Osteoblast (primary cell): ENCODE results near the gene ELMO2. TPM values are rescaled to one million over a fixed set of nuclear protein-coding genes. Genes with fewer than 3 reads are reported as not detected.
A peak's percentile ranks its signal among the peaks of the same experiment; 100 is the strongest.

Source experiments
- DNase-seq: peaks from one replicate; pipeline ENCODE4 v3.0.0; 2011; ENCODE audit warnings: low spot score, mixed read lengths; ENCODE audit not compliant: insufficient read length; ENCODE audit errors: missing footprints
- H2AFZ ChIP-seq: 2 replicates; pipeline ENCODE4 v1.6.0; 2011; ENCODE audit warnings: mild to moderate bottlenecking, low read length
- H3K27ac ChIP-seq: 2 replicates; pipeline ENCODE4 v1.5.1; 2011; ENCODE audit warnings: mild to moderate bottlenecking, low read depth, low read length, moderate library complexity
- H3K27me3 ChIP-seq: 2 replicates; pipeline ENCODE4 v1.6.0; 2012; ENCODE audit warnings: mild to moderate bottlenecking, control low read depth, inconsistent platforms, low read length, moderate library complexity; ENCODE audit not compliant: insufficient read depth
- H3K36me3 ChIP-seq: 2 replicates; pipeline ENCODE4 v1.5.1; 2011; ENCODE audit warnings: mild to moderate bottlenecking, low read length, control low read depth, moderate library complexity; ENCODE audit not compliant: insufficient read depth
- H3K4me1 ChIP-seq: 2 replicates; pipeline ENCODE4 v1.5.1; 2011; ENCODE audit warnings: mild to moderate bottlenecking, low read length, control low read depth, moderate library complexity; ENCODE audit not compliant: insufficient read depth
- H3K4me2 ChIP-seq: 2 replicates; pipeline ENCODE4 v1.6.0; 2011; ENCODE audit warnings: mild to moderate bottlenecking, low read length; ENCODE audit not compliant: insufficient read depth
- H3K4me3 ChIP-seq: fragments of 200-600 bp; sonication (generic); 3 replicates; pipeline ENCODE4 v1.5.1; 2012; ENCODE audit warnings: mild to moderate bottlenecking, low read length, inconsistent platforms; ENCODE audit not compliant: insufficient read depth
- H3K79me2 ChIP-seq: 2 replicates; pipeline ENCODE4 v1.6.0; 2012; ENCODE audit warnings: mild to moderate bottlenecking, low read length, control low read depth, inconsistent platforms; ENCODE audit not compliant: insufficient read depth
- H3K9me3 ChIP-seq: 2 replicates; pipeline ENCODE4 v1.5.1; 2011; ENCODE audit warnings: low read depth, low read length, control low read depth
- H4K20me1 ChIP-seq: 2 replicates; pipeline ENCODE4 v1.6.0; 2012; ENCODE audit warnings: mild to moderate bottlenecking, low read length, control low read depth; ENCODE audit not compliant: insufficient read depth
- CTCF ChIP-seq: IDR thresholded peaks from 2 replicates; pipeline ENCODE4 v1.5.1; 2011; ENCODE audit warnings: mild to moderate bottlenecking, low read depth, low read length, moderate library complexity; ENCODE audit errors: extremely low read depth
- total RNA-seq: library from RNA; depleted of rRNA; stranded (reverse); fragments of >200 nt; gene quantifications from 2 replicates; pipeline ENCODE4 v1.2.3, GENCODE V29; 2012

The ELMO2 gene
- total RNA-seq, 1 donor = 46.7 TPM

- Histone ChIP-seq H4K20me1 (no peaks in the 10 kb centered on the region), H3K4me1 (no peaks in the 10 kb centered on the region), H2AFZ (no peak overlapping the region), H3K27me3 (peaks cover 17% of the 10 kb centered on the region), H3K9me3 (no peaks in the 10 kb centered on the region), H3K4me3 (no peak overlapping the region), H3K27ac (no peak overlapping the region), H3K79me2 (no peaks in the 10 kb centered on the region), H3K36me3 (no peaks in the 10 kb centered on the region), H3K4me2 (no peak overlapping the region)
- TF ChIP-seq CTCF = no peak
- no peak for DNase-seq
Measured at GRCh38 chr20:46325789-46326188, 80.6 kb downstream of the ELMO2 start.

GRCh38 chr20:46324960-46325703, 81.3 kb downstream of the ELMO2 start:
- no peak overlapping the region for H3K4me3 ChIP-seq

GRCh38 chr20:46324379-46324778, 82.0 kb downstream of the ELMO2 start:
- H3K9me3 ChIP-seq = no peaks in the 10 kb centered on the region
- no peaks in the 10 kb centered on the region for H4K20me1 ChIP-seq
- no peaks in the 10 kb centered on the region for H3K36me3 ChIP-seq
- no peaks in the 10 kb centered on the region for H3K79me2 ChIP-seq
- no peak for TF ChIP-seq CTCF
- H3K4me2 ChIP-seq = no peak overlapping the region
- H2AFZ ChIP-seq = no peak overlapping the region
- H3K27ac ChIP-seq = no peak overlapping the region
- peaks cover 16% of the 10 kb centered on the region for H3K27me3 ChIP-seq
- no peak overlapping the region for H3K4me3 ChIP-seq
- H3K4me1 ChIP-seq = no peaks in the 10 kb centered on the region
- DNase-seq = no peak

More at GRCh38 chr20:46324960-46325703, 81.3 kb downstream of the ELMO2 start:
- Histone ChIP-seq H3K9me3 (no peaks in the 10 kb centered on the region), H3K36me3 (no peaks in the 10 kb centered on the region), H2AFZ (no peak overlapping the region), H3K79me2 (no peaks in the 10 kb centered on the region), H4K20me1 (no peaks in the 10 kb centered on the region), H3K27me3 (peaks cover 16% of the 10 kb centered on the region), H3K4me2 (no peak overlapping the region), H3K27ac (no peak overlapping the region), H3K4me1 (no peaks in the 10 kb centered on the region)
- peak; percentile 53 for TF ChIP-seq CTCF
- DNase-seq = peak; percentile 91

- Histone ChIP-seq H2AFZ (no peak overlapping the region), H3K27ac (no peak overlapping the region), H3K9me3 (no peaks in the 10 kb centered on the region), H3K36me3 (no peaks in the 10 kb centered on the region), H3K4me1 (no peaks in the 10 kb centered on the region), H3K4me2 (no peak overlapping the region), H3K4me3 (no peak overlapping the region), H3K79me2 (no peaks in the 10 kb centered on the region), H4K20me1 (no peaks in the 10 kb centered on the region), H3K27me3 (peaks cover 16% of the 10 kb centered on the region)
- no peak for TF ChIP-seq CTCF
- DNase-seq = no peak
Measured at GRCh38 chr20:46323557-46323956, 82.9 kb downstream of the ELMO2 start.
